Rectal smooth muscle tissue (tissue), 1 donor: ENCODE results near the gene DOCK7.

ENCODE experiments used
- H3K27ac ChIP-seq: one replicate; pipeline ENCODE4 v1.7.0; 2013; ENCODE audit warnings: low read depth, low read length, inconsistent platforms
- H3K27me3 ChIP-seq: one replicate; pipeline ENCODE4 v1.7.0; 2013; ENCODE audit warnings: low read length; ENCODE audit not compliant: control insufficient read depth, insufficient read depth
- H3K36me3 ChIP-seq: one replicate; pipeline ENCODE4 v1.7.0; 2013; ENCODE audit warnings: low read length; ENCODE audit not compliant: control insufficient read depth, insufficient read depth
- H3K4me1 ChIP-seq: one replicate; pipeline ENCODE4 v1.7.0; 2013; ENCODE audit warnings: low read length; ENCODE audit not compliant: control insufficient read depth, insufficient read depth
- H3K4me3 ChIP-seq: one replicate; pipeline ENCODE4 v1.7.0; 2013; ENCODE audit warnings: low read length
- H3K9ac ChIP-seq: one replicate; pipeline ENCODE4 v1.7.0; 2013; ENCODE audit warnings: low read length

DOCK7 gene

DNA sequence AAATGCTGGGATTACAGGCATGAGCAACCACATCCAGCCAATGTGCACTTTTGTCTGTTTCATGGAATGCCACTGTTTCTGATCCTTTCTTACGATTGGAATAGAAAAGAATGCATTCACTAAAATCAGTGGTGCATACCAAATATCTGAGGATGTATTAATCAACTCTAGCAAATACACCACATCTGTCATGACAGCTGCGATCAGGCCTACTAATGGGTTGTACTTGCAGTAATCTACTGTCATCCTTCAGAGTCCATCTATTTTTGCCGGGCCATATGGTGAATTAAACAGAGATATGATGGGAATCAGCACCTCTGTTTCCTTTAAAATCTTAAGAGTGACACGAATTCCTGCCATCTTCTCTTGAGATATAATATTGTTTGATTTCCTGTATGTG, 259.8 kb downstream of the DOCK7 start:
- Histone ChIP-seq H3K9ac (no peak overlapping the region), H3K27ac (no peak overlapping the region), H3K4me3 (no peak overlapping the region), H3K27me3 (no peaks in the 10 kb centered on the region), H3K36me3 (no peaks in the 10 kb centered on the region), H3K4me1 (no peaks in the 10 kb centered on the region)

DNA sequence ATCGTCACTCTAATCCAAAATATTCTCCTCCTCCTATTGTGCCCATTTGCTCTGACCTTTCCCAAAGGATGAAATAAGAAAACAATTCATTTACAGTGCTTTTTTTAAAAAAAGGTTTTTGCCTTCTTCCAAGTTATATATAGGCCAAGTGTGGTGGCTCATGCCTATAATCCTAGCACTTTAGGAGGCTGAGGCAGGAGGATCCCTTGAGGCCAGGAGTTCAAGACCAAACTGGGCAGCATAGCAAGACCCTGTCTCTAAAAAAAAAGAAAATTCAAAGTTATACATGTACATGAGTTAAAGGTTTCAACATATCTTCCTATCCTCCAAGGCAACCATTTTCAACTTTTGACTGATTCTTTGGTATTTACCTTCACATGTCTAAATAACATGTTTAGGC, 261.4 kb downstream of the DOCK7 start:
- Histone ChIP-seq H3K27ac (no peak overlapping the region), H3K36me3 (no peaks in the 10 kb centered on the region)

DNA sequence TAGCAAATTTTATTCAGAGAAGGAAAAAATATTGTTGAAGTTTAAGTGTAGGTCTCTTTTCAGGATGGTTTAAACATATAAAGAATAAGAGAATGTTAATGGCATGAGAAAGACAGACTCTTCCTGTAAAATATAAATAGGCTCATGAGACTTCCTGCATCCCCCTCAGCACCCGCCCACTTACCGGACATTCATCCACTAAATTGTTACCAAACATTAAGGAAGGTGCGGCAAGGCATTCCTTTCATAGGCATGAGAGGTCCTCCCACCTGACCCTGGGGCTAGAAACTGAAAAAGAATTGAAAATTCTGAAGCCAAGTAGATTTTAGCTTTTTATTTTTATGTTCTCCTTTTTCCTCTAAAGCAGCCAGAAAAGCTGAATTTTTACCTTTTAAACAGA, 261.9 kb downstream of the DOCK7 start:
- Histone ChIP-seq H3K9ac (no peak overlapping the region), H3K27ac (no peak overlapping the region), H3K4me1 (no peaks in the 10 kb centered on the region), H3K36me3 (no peaks in the 10 kb centered on the region), H3K4me3 (no peak overlapping the region), H3K27me3 (no peaks in the 10 kb centered on the region)

More for the DNA sequence above, 261.4 kb downstream of the DOCK7 start:
- Histone ChIP-seq H3K9ac (no peak overlapping the region), H3K4me3 (no peak overlapping the region), H3K4me1 (no peaks in the 10 kb centered on the region), H3K27me3 (no peaks in the 10 kb centered on the region)

- no peak overlapping the region for H3K4me3 ChIP-seq
- no peak overlapping the region for H3K27ac ChIP-seq
- H3K9ac ChIP-seq, result no peak overlapping the region
- H3K27me3 ChIP-seq, result no peaks in the 10 kb centered on the region
- H3K4me1 ChIP-seq, result no peaks in the 10 kb centered on the region
- no peaks in the 10 kb centered on the region for H3K36me3 ChIP-seq
Observed at GRCh38 chr1:62425041-62425440, 263.1 kb downstream of the DOCK7 start.

GRCh38 chr1:62424411-62424810, 263.8 kb downstream of the DOCK7 start:
- H3K36me3 ChIP-seq, result no peaks in the 10 kb centered on the region
- no peaks in the 10 kb centered on the region for H3K27me3 ChIP-seq
- H3K4me1 ChIP-seq, result no peaks in the 10 kb centered on the region
- H3K9ac ChIP-seq, result no peak overlapping the region
- no peak overlapping the region for H3K27ac ChIP-seq
- no peak overlapping the region for H3K4me3 ChIP-seq

- no peak overlapping the region for H3K4me3 ChIP-seq
- H3K27ac ChIP-seq, result no peak overlapping the region
- H3K4me1 ChIP-seq, result no peaks in the 10 kb centered on the region
- no peaks in the 10 kb centered on the region for H3K27me3 ChIP-seq
- H3K36me3 ChIP-seq, result no peaks in the 10 kb centered on the region
- no peak overlapping the region for H3K9ac ChIP-seq
Observed at GRCh38 chr1:62423580-62424242, 264.5 kb downstream of the DOCK7 start.

GRCh38 chr1:62420214-62420613, 268.0 kb downstream of the DOCK7 start:
- no peak overlapping the region for H3K27ac ChIP-seq

DNA sequence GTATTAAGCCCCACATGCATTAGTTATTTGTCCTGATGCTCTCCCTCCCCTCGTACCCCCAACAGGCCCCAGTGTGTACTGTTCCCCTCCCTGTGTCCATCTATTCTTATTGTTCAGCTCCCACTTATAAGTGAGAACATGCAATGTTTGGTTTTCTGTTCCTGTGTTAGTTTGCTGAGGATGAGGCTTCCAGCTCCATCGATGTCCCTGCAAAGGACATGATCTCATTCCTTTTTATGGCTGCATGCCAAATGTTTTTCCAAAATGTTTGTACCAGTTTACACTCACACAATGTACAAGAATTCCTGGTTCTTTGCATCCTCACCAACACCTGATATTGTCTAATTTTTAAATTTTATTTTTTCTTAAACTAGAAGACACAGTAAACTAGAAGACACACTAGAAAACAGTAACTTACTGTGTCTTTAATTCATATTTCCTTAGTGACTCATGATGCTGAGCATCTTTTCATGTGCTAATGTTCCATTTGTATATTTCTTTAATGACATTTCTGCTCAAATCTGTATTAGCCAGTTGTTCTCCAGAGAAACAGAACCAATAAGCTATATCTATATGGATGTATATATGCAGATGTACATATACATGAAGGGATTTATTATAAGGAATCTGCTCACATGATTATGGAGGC, 270.7 kb downstream of the DOCK7 start:
- H3K4me1 ChIP-seq, result no peaks in the 10 kb centered on the region
- no peak overlapping the region for H3K4me3 ChIP-seq
- H3K9ac ChIP-seq, result no peak overlapping the region
- H3K27ac ChIP-seq, result no peak overlapping the region
- H3K27me3 ChIP-seq, result no peaks in the 10 kb centered on the region
- H3K36me3 ChIP-seq, result no peaks in the 10 kb centered on the region

More at GRCh38 chr1:62420214-62420613, 268.0 kb downstream of the DOCK7 start:
- Histone ChIP-seq H3K9ac (no peak overlapping the region), H3K4me3 (no peak overlapping the region), H3K36me3 (no peaks in the 10 kb centered on the region), H3K4me1 (no peaks in the 10 kb centered on the region), H3K27me3 (no peaks in the 10 kb centered on the region)

- Histone ChIP-seq H3K36me3 (no peaks in the 10 kb centered on the region), H3K27ac (no peak overlapping the region), H3K4me1 (no peaks in the 10 kb centered on the region), H3K27me3 (no peaks in the 10 kb centered on the region), H3K9ac (no peak overlapping the region), H3K4me3 (no peak overlapping the region)
Observed at GRCh38 chr1:62415687-62416086, 272.5 kb downstream of the DOCK7 start.

- no peaks in the 10 kb centered on the region for H3K27me3 ChIP-seq
- H3K27ac ChIP-seq, result no peak overlapping the region
- no peak overlapping the region for H3K4me3 ChIP-seq
- no peaks in the 10 kb centered on the region for H3K4me1 ChIP-seq
- no peaks in the 10 kb centered on the region for H3K36me3 ChIP-seq
- no peak overlapping the region for H3K9ac ChIP-seq
Observed at GRCh38 chr1:62407398-62408009, 280.7 kb downstream of the DOCK7 start.

DNA sequence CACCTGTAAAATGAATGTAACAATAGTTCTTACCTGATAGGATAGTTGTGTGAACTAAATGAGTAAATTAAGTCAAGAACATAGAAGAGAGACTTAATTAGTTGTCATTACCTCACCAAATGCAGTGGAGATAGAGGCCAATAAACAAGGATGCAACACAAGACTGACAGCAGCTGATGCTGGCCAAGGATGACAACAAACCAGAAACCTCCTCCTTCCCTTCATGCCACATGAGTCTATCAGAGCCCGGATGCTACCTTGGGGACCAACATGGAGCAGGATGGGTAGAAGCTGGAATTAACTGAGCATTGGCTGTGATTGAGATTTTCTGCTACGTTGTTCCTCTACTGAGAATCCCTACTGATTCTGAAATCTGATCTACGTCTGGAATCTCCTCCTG, 281.6 kb downstream of the DOCK7 start:
- H3K27ac ChIP-seq, result no peak overlapping the region
- no peaks in the 10 kb centered on the region for H3K36me3 ChIP-seq
- H3K4me1 ChIP-seq, result no peaks in the 10 kb centered on the region
- no peaks in the 10 kb centered on the region for H3K27me3 ChIP-seq
- no peak overlapping the region for H3K9ac ChIP-seq
- H3K4me3 ChIP-seq, result no peak overlapping the region

- Histone ChIP-seq H3K9ac (no peak overlapping the region), H3K4me1 (no peaks in the 10 kb centered on the region), H3K27ac (no peak overlapping the region), H3K36me3 (no peaks in the 10 kb centered on the region), H3K27me3 (no peaks in the 10 kb centered on the region), H3K4me3 (no peak overlapping the region)
Observed at GRCh38 chr1:62405247-62405646, 282.9 kb downstream of the DOCK7 start.
